Measurements from ENCODE around the gene GPR137. TPM values are rescaled to one million over a fixed set of nuclear protein-coding genes. Genes with fewer than 3 reads are reported as not detected.
"Not testable (repeated sequence)": the region's sequence is repeated elsewhere in the genome, so short reads cannot be mapped to it uniquely, and the experiment has no call there.

GPR137 gene
- polyA plus RNA-seq, 3 donors: 7.8 to 21.0 (median 9.3) TPM

DNA sequence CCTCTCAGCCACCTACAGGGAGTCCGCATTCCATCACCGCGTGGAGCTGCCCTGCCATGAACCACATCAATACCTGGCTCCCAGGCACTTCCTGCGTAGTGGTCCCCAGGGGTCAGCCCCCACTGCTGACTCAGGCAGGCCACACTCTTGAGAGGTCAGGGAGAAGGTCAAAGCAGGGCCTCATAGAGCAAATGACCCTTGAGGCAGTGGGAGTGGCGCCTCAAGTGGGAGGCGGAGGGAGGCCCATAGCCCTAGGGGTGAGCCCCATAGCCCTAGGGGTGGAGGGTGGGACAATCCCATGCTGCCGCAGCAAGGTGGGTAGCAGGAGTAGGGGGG, 37.2 kb downstream of the GPR137 start:
- Histone ChIP-seq H3K9ac (ENCODE audit: insufficient read depth, low read length, poor library complexity, severe bottlenecking) (no peak overlapping the region), H3K9me3 (replicated peaks in 1 of 2; ENCODE audit: control insufficient read depth in 1 of 2, insufficient read depth in 1 of 2, low read length in 2 of 2) (no peaks in the 10 kb centered on the region), H3K4me1 (ENCODE audit: control insufficient read depth in 1 of 2, insufficient read depth in 2 of 2, low read length in 2 of 2) (peaks cover 12 to 19% of the 10 kb centered on the region in 2 donors), H4K20me1 (ENCODE audit: insufficient read depth, low read length) (no peaks in the 10 kb centered on the region), H3K27ac (ENCODE audit: low read depth in 1 of 2, low read length in 2 of 2) (no peak overlapping the region), H3K4me2 (replicated peaks; ENCODE audit: extremely low read depth, low read length, poor library complexity, severe bottlenecking) (no peak overlapping the region), H2AFZ (ENCODE audit: insufficient read depth, low read depth, low read length, poor library complexity, severe bottlenecking) (no peak overlapping the region), H3K79me2 (ENCODE audit: insufficient read depth, low read length) (peaks cover 4% of the 10 kb centered on the region), H3K4me3 (replicated peaks in 1 of 3; ENCODE audit: low read depth in 2 of 3, low read length in 3 of 3) (no peak overlapping the region), H3K36me3 (replicated peaks in 1 of 2; ENCODE audit: control insufficient read depth in 1 of 2, insufficient read depth in 2 of 2, low read length in 2 of 2) (peaks cover 19 to 30% of the 10 kb centered on the region in 2 donors), H3K27me3 (ENCODE audit: control insufficient read depth in 2 of 2, insufficient read depth in 2 of 2, low read length in 2 of 2) (no peaks in the 10 kb centered on the region)
- Mint-ChIP-seq H3K27me3 (ENCODE audit: low read depth in 3 of 3) (peaks cover 0 to 4% (median 0%) of the 10 kb centered on the region in 3 donors), H3K4me3 (no peak overlapping the region), H3K9me3 (peaks cover 0 to 7% (median 3%) of the 10 kb centered on the region in 7 donors), H3K27ac (no peak overlapping the region), H3K4me1 (peaks cover 15% of the 10 kb centered on the region), H3K36me3 (peaks cover 24 to 37% of the 10 kb centered on the region in 2 donors)
- intact Hi-C loops (cut with micrococcal nuclease): no loop called here
- TF ChIP-seq, protein P1, sequence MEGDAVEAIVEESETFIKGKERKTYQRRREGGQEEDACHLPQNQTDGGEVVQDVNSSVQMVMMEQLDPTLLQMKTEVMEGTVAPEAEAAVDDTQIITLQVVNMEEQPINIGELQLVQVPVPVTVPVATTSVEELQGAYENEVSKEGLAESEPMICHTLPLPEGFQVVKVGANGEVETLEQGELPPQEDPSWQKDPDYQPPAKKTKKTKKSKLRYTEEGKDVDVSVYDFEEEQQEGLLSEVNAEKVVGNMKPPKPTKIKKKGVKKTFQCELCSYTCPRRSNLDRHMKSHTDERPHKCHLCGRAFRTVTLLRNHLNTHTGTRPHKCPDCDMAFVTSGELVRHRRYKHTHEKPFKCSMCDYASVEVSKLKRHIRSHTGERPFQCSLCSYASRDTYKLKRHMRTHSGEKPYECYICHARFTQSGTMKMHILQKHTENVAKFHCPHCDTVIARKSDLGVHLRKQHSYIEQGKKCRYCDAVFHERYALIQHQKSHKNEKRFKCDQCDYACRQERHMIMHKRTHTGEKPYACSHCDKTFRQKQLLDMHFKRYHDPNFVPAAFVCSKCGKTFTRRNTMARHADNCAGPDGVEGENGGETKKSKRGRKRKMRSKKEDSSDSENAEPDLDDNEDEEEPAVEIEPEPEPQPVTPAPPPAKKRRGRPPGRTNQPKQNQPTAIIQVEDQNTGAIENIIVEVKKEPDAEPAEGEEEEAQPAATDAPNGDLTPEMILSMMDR (IDR thresholded peaks at IDR 0.05): no peak
- 98% methylated on average over 7 of the region's 7 CpGs for WGBS (ENCODE audit: insufficient coverage)
- no peak for DNase-seq

DNA sequence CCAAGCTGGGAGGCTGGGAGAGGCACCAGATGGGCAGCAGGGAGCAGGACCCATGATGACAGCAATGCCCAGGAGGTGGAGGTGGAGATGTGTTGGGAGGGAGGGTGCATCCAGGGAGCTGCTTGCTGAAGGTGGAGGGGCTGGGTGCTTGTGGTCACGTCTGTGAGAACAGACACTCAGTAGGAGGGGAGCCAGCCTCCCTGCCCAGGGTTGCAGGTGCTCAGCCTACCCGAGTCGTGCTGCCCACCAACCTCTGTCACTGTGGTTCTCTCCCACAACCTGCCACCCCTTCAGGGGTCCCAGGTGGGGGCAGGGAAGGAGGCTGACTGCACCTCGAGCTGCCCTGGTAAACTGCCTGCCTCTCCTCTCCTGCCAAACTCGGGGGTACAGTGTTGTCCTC, 37.7 kb downstream of the GPR137 start:
- no peak for DNase-seq
- no peaks in the 10 kb centered on the region for H3K9me3 ChIP-seq (replicated peaks in 1 of 2; ENCODE audit: control insufficient read depth in 1 of 2, insufficient read depth in 1 of 2, low read length in 2 of 2)
- H3K9ac ChIP-seq (ENCODE audit: insufficient read depth, low read length, poor library complexity, severe bottlenecking): no peak overlapping the region
- Mint-ChIP-seq H3K27me3 (ENCODE audit: low read depth in 3 of 3) (peaks cover 0 to 4% (median 0%) of the 10 kb centered on the region in 3 donors), H3K9me3 (peaks cover 0 to 7% (median 3%) of the 10 kb centered on the region in 7 donors), H3K27ac (no peak overlapping the region), H3K36me3 (peaks cover 24 to 37% of the 10 kb centered on the region in 2 donors), H3K4me1 (peaks cover 16% of the 10 kb centered on the region), H3K4me3 (no peak overlapping the region)
- no peak overlapping the region for H3K4me2 ChIP-seq (replicated peaks; ENCODE audit: extremely low read depth, low read length, poor library complexity, severe bottlenecking)
- no peak overlapping the region for H3K27ac ChIP-seq (ENCODE audit: low read depth in 1 of 2, low read length in 2 of 2)
- H3K4me3 ChIP-seq (replicated peaks in 1 of 3; ENCODE audit: low read depth in 2 of 3, low read length in 3 of 3): no peak overlapping the region
- H4K20me1 ChIP-seq (ENCODE audit: insufficient read depth, low read length): no peaks in the 10 kb centered on the region
- intact Hi-C loops (cut with micrococcal nuclease): no loop called here
- H3K79me2 ChIP-seq (ENCODE audit: insufficient read depth, low read length): peaks cover 4% of the 10 kb centered on the region
- WGBS (ENCODE audit: insufficient coverage): 90% methylated on average over 1 of the region's 5 CpGs
- H2AFZ ChIP-seq (ENCODE audit: insufficient read depth, low read depth, low read length, poor library complexity, severe bottlenecking): no peak overlapping the region
- no peaks in the 10 kb centered on the region for H3K27me3 ChIP-seq (ENCODE audit: control insufficient read depth in 2 of 2, insufficient read depth in 2 of 2, low read length in 2 of 2)
- H3K36me3 ChIP-seq (replicated peaks in 1 of 2; ENCODE audit: control insufficient read depth in 1 of 2, insufficient read depth in 2 of 2, low read length in 2 of 2): peaks cover 19 to 30% of the 10 kb centered on the region in 2 donors
- TF ChIP-seq, protein P1 (IDR thresholded peaks at IDR 0.05): no peak
- H3K4me1 ChIP-seq (ENCODE audit: control insufficient read depth in 1 of 2, insufficient read depth in 2 of 2, low read length in 2 of 2): peaks cover 12 to 16% of the 10 kb centered on the region in 2 donors

DNA sequence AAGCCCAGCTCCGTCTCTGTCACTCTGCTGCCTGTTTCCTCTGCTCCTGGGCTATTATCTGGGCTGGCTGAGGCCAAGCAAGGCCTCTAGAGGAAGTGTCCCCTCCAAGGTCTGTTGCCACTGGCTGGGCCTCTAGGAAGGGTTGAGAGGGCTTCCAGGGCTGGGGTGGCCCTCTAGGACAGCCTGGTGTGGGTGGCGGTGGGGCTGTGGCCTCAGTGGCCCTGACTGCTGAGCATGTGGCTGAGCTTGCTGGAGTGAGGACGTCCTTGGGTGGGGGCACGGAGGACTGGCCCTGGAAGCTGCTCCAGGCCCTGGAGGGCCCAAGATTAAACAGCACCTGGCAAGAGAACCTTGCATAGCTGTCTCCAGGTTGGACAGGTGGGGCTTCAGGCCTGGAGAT, 38.3 kb downstream of the GPR137 start:
- WGBS (ENCODE audit: insufficient coverage): 81% methylated on average over 4 of the region's 4 CpGs
- H3K27me3 ChIP-seq (ENCODE audit: control insufficient read depth in 2 of 2, insufficient read depth in 2 of 2, low read length in 2 of 2); H3K9me3 ChIP-seq (replicated peaks in 1 of 2; ENCODE audit: control insufficient read depth in 1 of 2, insufficient read depth in 1 of 2, low read length in 2 of 2); H3K27ac Mint-ChIP-seq; H3K4me2 ChIP-seq (replicated peaks; ENCODE audit: extremely low read depth, low read length, poor library complexity, severe bottlenecking); H3K9me3 Mint-ChIP-seq; H3K27ac ChIP-seq (ENCODE audit: low read depth in 1 of 2, low read length in 2 of 2); H3K27me3 Mint-ChIP-seq (ENCODE audit: low read depth in 3 of 3); H3K4me3 Mint-ChIP-seq; DNase-seq; H2AFZ ChIP-seq (ENCODE audit: insufficient read depth, low read depth, low read length, poor library complexity, severe bottlenecking); H3K4me3 ChIP-seq (replicated peaks in 1 of 3; ENCODE audit: low read depth in 2 of 3, low read length in 3 of 3); intact Hi-C loops (cut with micrococcal nuclease); H4K20me1 ChIP-seq (ENCODE audit: insufficient read depth, low read length); H3K9ac ChIP-seq (ENCODE audit: insufficient read depth, low read length, poor library complexity, severe bottlenecking); H3K79me2 ChIP-seq (ENCODE audit: insufficient read depth, low read length); H3K4me1 ChIP-seq (ENCODE audit: control insufficient read depth in 1 of 2, insufficient read depth in 2 of 2, low read length in 2 of 2): not testable (repeated sequence)
- Mint-ChIP-seq H3K36me3 (peaks cover 24 to 37% of the 10 kb centered on the region in 2 donors), H3K4me1 (peaks cover 14% of the 10 kb centered on the region)
- H3K36me3 ChIP-seq (replicated peaks in 1 of 2; ENCODE audit: control insufficient read depth in 1 of 2, insufficient read depth in 2 of 2, low read length in 2 of 2): peaks cover 19 to 30% of the 10 kb centered on the region in 2 donors
